ENCODE results near the gene ZBTB2.

The ZBTB2 gene

GRCh38 chr6:151390851-151391470 lies 398 bp downstream of the ZBTB2 start (continued):
- TF ChIP-seq ZBTB11 (tag by site-specific recombination; conservative IDR thresholded peaks at IDR 0.05; ENCODE audit: low read depth) (0 out of 2 replicates have a peak, but pooled peaks have one; percentile 29), ZNF24 (tag by site-specific recombination; IDR thresholded peaks at IDR 0.05) (no peak), HOXC10 (CRISPR knock-in tag; IDR thresholded peaks at IDR 0.05) (peak; percentile 51; the same call in 1 of the 2 replicates), ZBTB20 (tag by site-specific recombination; IDR thresholded peaks at IDR 0.05) (peak; percentile 71), ZNF610 (tag by site-specific recombination; IDR thresholded peaks at IDR 0.05; ENCODE audit: borderline replicate concordance) (no peak), PBX3 (CRISPR knock-in tag; IDR thresholded peaks at IDR 0.05) (no peak), ZEB2 (tag by site-specific recombination; IDR thresholded peaks at IDR 0.05) (no peak), ZNF785 (tag by site-specific recombination; IDR thresholded peaks at IDR 0.05) (peak; percentile 29; the same call in 1 of the 2 replicates), SP2 (tag by site-specific recombination; IDR thresholded peaks at IDR 0.05) (peak; percentile 21; the same call in 1 of the 2 replicates), SP7 (tag by site-specific recombination; IDR thresholded peaks at IDR 0.05) (no peak), OSR2 (tag by site-specific recombination; IDR thresholded peaks at IDR 0.05) (no peak), ZNF596 (tag by site-specific recombination; IDR thresholded peaks at IDR 0.05) (no peak), ZIC2 (tag by site-specific recombination; IDR thresholded peaks at IDR 0.05) (no peak), ZNF202 (tag by site-specific recombination; IDR thresholded peaks at IDR 0.05; ENCODE audit: borderline replicate concordance) (no peak)
- TF ChIP-seq, protein P1, sequence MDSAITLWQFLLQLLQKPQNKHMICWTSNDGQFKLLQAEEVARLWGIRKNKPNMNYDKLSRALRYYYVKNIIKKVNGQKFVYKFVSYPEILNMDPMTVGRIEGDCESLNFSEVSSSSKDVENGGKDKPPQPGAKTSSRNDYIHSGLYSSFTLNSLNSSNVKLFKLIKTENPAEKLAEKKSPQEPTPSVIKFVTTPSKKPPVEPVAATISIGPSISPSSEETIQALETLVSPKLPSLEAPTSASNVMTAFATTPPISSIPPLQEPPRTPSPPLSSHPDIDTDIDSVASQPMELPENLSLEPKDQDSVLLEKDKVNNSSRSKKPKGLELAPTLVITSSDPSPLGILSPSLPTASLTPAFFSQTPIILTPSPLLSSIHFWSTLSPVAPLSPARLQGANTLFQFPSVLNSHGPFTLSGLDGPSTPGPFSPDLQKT (IDR thresholded peaks at IDR 0.05; ENCODE audit: borderline replicate concordance, low read depth, low read length): no peak
- TF ChIP-seq, protein P2, sequence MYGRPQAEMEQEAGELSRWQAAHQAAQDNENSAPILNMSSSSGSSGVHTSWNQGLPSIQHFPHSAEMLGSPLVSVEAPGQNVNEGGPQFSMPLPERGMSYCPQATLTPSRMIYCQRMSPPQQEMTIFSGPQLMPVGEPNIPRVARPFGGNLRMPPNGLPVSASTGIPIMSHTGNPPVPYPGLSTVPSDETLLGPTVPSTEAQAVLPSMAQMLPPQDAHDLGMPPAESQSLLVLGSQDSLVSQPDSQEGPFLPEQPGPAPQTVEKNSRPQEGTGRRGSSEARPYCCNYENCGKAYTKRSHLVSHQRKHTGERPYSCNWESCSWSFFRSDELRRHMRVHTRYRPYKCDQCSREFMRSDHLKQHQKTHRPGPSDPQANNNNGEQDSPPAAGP (tag by site-specific recombination; IDR thresholded peaks at IDR 0.05): no peak
- TF ChIP-seq, protein P3, sequence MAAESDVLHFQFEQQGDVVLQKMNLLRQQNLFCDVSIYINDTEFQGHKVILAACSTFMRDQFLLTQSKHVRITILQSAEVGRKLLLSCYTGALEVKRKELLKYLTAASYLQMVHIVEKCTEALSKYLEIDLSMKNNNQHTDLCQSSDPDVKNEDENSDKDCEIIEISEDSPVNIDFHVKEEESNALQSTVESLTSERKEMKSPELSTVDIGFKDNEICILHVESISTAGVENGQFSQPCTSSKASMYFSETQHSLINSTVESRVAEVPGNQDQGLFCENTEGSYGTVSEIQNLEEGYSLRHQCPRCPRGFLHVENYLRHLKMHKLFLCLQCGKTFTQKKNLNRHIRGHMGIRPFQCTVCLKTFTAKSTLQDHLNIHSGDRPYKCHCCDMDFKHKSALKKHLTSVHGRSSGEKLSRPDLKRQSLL (tag by site-specific recombination; IDR thresholded peaks at IDR 0.05): no peak

- Histone ChIP-seq H3K4me3 (ENCODE audit: low read depth, low read length) (peak overlapping the region; percentile 97), H3K36me3 (ENCODE audit: control insufficient read depth in 2 of 2, insufficient read depth in 1 of 2, low read length in 2 of 2) (peaks cover 0 to 32% of the 10 kb centered on the region in 2 experiments; a peak in 1 of 3 replicates), H3K9me3 (ENCODE audit: control insufficient read depth, insufficient read depth, low read depth, low read length) (no peaks in the 10 kb centered on the region), H3K4me1 (ENCODE audit: control insufficient read depth, insufficient read depth, low read length) (peaks cover 6% of the 10 kb centered on the region), H3K27ac (ENCODE audit: extremely low read depth, low read depth, low read length) (peak overlapping the region; percentile 100)
- POLR2A ChIA-PET: interaction anchor here (0.5 to 2.9 kb wide), 18 partner anchors 11 to 524 kb away, joined by 3 to 22 read pairs (median 5); partner anchors contain the start of genes AKAP12 and RMND1
- CTCF ChIA-PET: interaction anchor here (0.9 to 1.8 kb wide), 3 partner anchors 20 to 63 kb away, joined by 3 to 6 read pairs (median 3); no protein-coding TSS in a partner anchor
- peak; percentile 93 for TF ChIP-seq ZBTB44 (tag by site-specific recombination; IDR thresholded peaks at IDR 0.05)
- TF ChIP-seq KLF8 (tag by site-specific recombination; IDR thresholded peaks at IDR 0.05): 0 out of 2 replicates have a peak, but pooled peaks have one; percentile 26
- no peak for TF ChIP-seq AEBP2 (tag by site-specific recombination; IDR thresholded peaks at IDR 0.05; ENCODE audit: borderline replicate concordance)
- TF ChIP-seq ZBTB17 (tag by site-specific recombination; IDR thresholded peaks at IDR 0.05): peak; percentile 8; the same call in 1 of the 2 replicates
- peak; percentile 98 for TF ChIP-seq SCRT2 (tag by site-specific recombination; IDR thresholded peaks at IDR 0.05)
- no peak for TF ChIP-seq ZNF621 (tag by site-specific recombination; IDR thresholded peaks at IDR 0.05)
- peak; percentile 93 for TF ChIP-seq KLF10 (tag by site-specific recombination; IDR thresholded peaks at IDR 0.05)
- TF ChIP-seq ZNF843 (tag by site-specific recombination; IDR thresholded peaks at IDR 0.05): no peak
These were observed 996 bp downstream of the ZBTB2 start for GRCh38 chr6:151390276-151390850.

Measured in HEK293 (cell line).